Glutamatergic neuron (in vitro differentiated cells): ENCODE measurements around the gene MAST4. TPM values are rescaled to one million over a fixed set of nuclear protein-coding genes. Genes with fewer than 3 reads are reported as not detected.
A peak's percentile ranks its signal among the peaks of the same experiment; 100 is the strongest.

Experiments
- DNase-seq: peaks from one replicate; pipeline ENCODE4 v3.0.0; 2022
- H3K27ac Mint-ChIP-seq: one replicate; pipeline ENCODE4 v1.8.0; 2020; ENCODE audit warnings: mild to moderate bottlenecking, mixed read lengths, inconsistent platforms; ENCODE audit not compliant: unreplicated experiment
- H3K27me3 Mint-ChIP-seq: one replicate; pipeline ENCODE4 v1.8.0; 2020; ENCODE audit warnings: mild to moderate bottlenecking, moderate library complexity, mixed read lengths, inconsistent platforms; ENCODE audit not compliant: unreplicated experiment
- H3K36me3 Mint-ChIP-seq: one replicate; pipeline ENCODE4 v1.8.0; 2020; ENCODE audit warnings: mild to moderate bottlenecking, mixed read lengths, inconsistent platforms; ENCODE audit not compliant: unreplicated experiment
- H3K4me1 Mint-ChIP-seq: one replicate; pipeline ENCODE4 v1.8.0; 2020; ENCODE audit warnings: mild to moderate bottlenecking, low read depth, mixed read lengths, inconsistent platforms; ENCODE audit not compliant: unreplicated experiment
- H3K4me3 Mint-ChIP-seq: one replicate; pipeline ENCODE4 v1.8.0; 2020; ENCODE audit warnings: mild to moderate bottlenecking, mixed read lengths, inconsistent platforms; ENCODE audit not compliant: unreplicated experiment
- H3K9me3 Mint-ChIP-seq: one replicate; pipeline ENCODE4 v1.8.0; 2020; ENCODE audit warnings: mild to moderate bottlenecking, moderate library complexity, mixed read lengths, inconsistent platforms; ENCODE audit not compliant: unreplicated experiment
- CTCF ChIP-seq: fragments of 200-600 bp; sonication (generic); IDR thresholded peaks from one replicate; pipeline ENCODE4 v1.5.0; 2021; ENCODE audit not compliant: partially characterized antibody, unreplicated experiment
- total RNA-seq: library from RNA; stranded (reverse); fragmentation: NEBNext Ultra II Directional; extraction: Animal tissue kit (Norgen Biotek cat#: 25700); gene quantifications from one replicate; pipeline ENCODE4 v1.2.1, GENCODE V29; 2021; ENCODE audit not compliant: unreplicated experiment

The MAST4 gene
- total RNA-seq, 1 donor from 2014 or later = 11.5 TPM

DNA sequence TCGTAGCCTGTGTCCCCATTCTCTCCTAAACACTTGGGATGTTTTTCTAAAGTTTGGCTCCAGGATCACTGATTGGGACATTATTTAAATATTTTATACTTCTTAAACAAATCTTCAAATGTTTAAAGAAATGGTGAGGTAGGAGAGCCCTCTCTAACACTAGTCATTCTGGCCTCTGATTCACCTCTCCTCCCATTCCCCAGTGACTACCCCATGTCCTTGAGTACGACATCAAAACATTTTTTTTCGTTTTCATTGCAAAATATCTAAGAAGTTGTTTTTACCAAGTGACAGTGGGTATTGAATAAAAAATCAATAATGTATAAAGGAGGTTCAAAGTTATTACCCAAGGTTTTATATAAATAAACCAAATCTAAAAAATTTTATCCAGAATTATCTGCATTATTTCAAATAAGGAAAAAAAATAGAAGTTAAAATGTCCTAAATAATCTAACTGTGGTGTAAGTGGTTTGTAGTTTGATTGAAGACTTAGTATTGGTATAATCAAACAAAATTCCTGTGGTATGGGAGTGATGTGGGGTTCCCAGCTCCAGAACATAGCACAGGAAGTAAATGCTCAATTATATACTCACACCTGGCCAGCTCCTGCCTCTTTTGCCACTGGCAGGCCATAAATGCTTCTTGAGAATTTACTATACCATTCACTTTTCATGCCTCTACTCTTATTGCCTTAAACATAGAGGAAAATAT, 51.1 kb downstream of the MAST4 start:
- Mint-ChIP-seq H3K4me3 (no peak overlapping the region), H3K27me3 (peaks cover 1% of the 10 kb centered on the region), H3K4me1 (peaks cover 8% of the 10 kb centered on the region), H3K36me3 (peaks cover 7% of the 10 kb centered on the region), H3K27ac (no peak overlapping the region), H3K9me3 (no peaks in the 10 kb centered on the region)
- no peak for DNase-seq
- TF ChIP-seq CTCF = no peak

DNA sequence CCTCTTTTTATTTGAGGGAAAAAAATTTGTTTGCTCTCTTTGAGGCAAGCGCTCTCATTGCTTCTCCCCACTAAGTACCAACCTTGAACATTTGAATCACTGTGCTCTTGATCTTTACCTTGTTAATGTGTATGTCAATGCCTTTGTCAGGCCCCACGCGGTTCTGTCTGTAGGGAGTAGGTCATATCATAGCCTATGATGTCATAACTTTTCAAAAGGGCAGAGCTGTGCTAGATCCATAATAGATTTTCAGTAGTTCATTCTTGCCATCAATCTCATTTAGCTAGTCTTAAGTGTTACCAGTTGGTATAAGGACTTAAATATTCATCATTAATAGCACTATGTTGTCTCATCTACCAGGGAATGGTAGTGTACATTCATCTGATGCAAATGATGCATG, 56.6 kb downstream of the MAST4 start:
- Mint-ChIP-seq H3K9me3 (no peaks in the 10 kb centered on the region), H3K4me3 (no peak overlapping the region), H3K4me1 (peaks cover 9% of the 10 kb centered on the region), H3K27ac (no peak overlapping the region), H3K27me3 (no peaks in the 10 kb centered on the region), H3K36me3 (peaks cover 7% of the 10 kb centered on the region)
- TF ChIP-seq CTCF = no peak
- DNase-seq = no peak

DNA sequence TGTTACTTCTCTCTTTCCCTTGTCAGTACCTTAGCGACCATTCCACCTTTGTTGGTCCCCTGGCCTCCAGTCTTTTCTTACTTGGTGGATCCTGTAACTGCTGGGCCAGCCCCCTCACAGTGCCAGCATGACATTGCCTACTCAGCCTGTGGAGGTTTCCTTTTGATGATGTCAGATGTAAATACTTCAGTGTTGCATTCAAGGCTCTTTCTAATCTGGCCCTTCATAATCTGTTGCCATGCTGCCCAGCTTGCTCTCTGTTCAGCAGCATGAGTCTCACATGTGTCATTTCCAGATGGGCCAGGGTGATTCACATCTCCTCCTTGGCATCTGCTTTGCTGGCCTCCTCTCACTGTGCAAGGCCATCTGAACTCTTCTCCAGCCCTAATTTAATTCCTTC, 57.1 kb downstream of the MAST4 start:
- H3K9me3 Mint-ChIP-seq = no peaks in the 10 kb centered on the region
- no peak for DNase-seq
- H3K4me3 Mint-ChIP-seq = no peak overlapping the region
- peaks cover 10% of the 10 kb centered on the region for H3K4me1 Mint-ChIP-seq
- no peaks in the 10 kb centered on the region for H3K27me3 Mint-ChIP-seq
- TF ChIP-seq CTCF = no peak
- peaks cover 7% of the 10 kb centered on the region for H3K36me3 Mint-ChIP-seq
- peak overlapping the region; percentile 6 for H3K27ac Mint-ChIP-seq

DNA sequence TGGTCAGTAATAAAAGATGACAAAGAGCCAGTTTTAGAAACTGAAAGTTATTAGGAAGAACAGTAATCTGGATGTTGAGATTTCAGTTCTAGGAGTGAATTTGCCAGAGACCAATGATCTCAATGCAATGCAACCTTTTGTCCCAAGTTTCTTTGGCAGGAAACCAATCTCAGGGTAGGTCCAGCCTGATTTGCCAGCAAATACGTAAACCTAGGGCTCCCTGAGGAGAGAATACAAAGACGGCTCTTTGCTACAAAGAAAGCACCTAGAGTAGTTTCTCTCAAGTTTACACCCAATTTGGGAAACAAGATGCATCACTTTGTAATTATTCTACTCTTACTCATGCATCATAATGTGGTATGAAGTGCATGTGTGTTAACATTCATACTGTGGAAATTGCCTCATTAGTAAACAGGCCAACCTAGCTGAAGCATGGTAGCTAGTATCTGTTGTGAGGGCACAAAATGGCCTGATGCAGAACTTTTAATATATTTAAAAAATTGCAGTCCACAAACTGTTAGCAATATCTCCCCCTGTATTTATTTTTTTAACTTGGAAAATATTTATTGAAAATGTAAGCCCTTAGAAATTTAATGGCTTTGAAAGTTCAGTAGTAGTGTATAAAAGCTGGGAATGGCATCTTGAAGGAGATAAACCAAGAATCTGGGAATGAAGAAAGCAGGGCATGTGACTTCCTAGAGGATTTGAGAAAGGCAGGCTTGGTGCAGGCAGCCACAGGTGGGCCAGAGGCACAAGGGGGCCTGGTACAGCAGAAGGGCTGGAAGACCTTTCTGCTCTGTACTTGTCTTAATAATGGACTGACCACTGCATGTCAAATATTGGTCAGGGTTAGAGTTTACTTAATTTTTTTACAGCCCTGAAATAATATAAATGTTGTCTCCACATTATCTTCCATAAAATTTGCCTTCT, 59.5 kb downstream of the MAST4 start:
- no peaks in the 10 kb centered on the region for H3K9me3 Mint-ChIP-seq
- TF ChIP-seq CTCF = no peak
- no peak for DNase-seq
- no peak overlapping the region for H3K27ac Mint-ChIP-seq
- peaks cover 11% of the 10 kb centered on the region for H3K36me3 Mint-ChIP-seq
- H3K4me3 Mint-ChIP-seq = no peak overlapping the region
- peaks cover 4% of the 10 kb centered on the region for H3K27me3 Mint-ChIP-seq
- H3K4me1 Mint-ChIP-seq = peaks cover 19% of the 10 kb centered on the region

GRCh38 chr5:66658516-66658915, 62.3 kb downstream of the MAST4 start:
- no peak overlapping the region for H3K27ac Mint-ChIP-seq
- peak; percentile 51 for DNase-seq
- peaks cover 3% of the 10 kb centered on the region for H3K9me3 Mint-ChIP-seq
- TF ChIP-seq CTCF = no peak
- H3K36me3 Mint-ChIP-seq = peaks cover 5% of the 10 kb centered on the region
- H3K4me3 Mint-ChIP-seq = no peak overlapping the region
- peaks cover 28% of the 10 kb centered on the region for H3K4me1 Mint-ChIP-seq
- H3K27me3 Mint-ChIP-seq = peaks cover 4% of the 10 kb centered on the region
